CD4-positive, alpha-beta T cell treated with Interleukin-4 for 1 hour (primary cell): ENCODE data around the gene ANKRD40.

Experiments
- DNase-seq, 2 donors: peaks; one replicate each; pipeline ENCODE4 v3.0.0-alpha.2; 2020 to 2022

Gene ANKRD40

DNA sequence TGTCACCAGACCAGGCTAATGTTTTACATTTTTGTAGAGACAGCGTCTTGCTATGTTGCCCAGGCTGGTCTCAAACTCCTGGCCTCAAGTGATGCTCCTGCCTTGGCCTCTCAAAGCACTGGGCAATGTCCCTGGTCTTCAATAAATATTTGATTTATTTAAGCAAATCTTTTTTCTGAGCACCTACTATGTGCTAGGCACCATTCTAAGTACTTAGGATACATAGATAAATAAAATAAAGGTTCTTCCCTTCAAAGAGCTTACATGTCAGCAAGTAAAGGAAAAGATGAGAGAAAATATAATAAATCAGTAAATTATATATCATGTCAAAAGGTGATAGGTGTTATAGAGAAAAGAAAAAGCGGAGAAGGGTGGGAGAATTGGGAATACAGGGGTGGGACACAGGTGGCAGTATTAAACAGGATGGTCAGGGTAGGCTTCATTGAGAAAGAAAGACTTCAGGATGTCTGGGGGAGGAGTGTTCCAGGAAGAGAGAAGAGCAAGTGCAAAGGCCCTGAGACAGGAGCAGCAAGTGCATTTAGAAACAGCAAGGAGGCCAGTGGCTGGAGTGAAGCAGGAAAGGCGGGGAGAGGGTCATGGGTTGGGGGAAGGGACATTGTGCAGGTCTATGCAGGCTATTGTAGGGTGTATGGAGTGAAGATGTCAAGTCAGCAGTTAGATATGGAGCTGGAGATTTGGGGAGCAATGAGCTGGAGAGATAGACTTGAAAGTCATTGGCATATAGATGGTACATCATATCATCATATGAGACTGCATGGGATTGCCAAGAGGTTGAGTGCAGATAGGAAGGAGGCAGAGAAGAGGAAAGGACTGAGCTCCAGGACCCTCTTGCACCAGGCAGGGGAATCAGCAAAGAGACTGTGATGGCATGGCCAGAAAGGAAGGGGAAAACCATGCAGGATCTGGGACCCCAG lies 61.7 kb downstream of the ANKRD40 start:
- no peak for DNase-seq
